Transverse colon (tissue), 4 donors: ENCODE results near the gene HNRNPF.
"Not testable (repeated sequence)": the region's sequence is repeated elsewhere in the genome, so short reads cannot be mapped to it uniquely, and the experiment has no call there.

Source experiments
- CTCF ChIP-seq, 5 experiments: fragments of 200-600 bp in 3 of 5; fragments of 450-650 bp in 2 of 5; sonication (generic) in 3 of 5; IDR thresholded peaks; 1 replicate in 2 of 5; 2 replicates in 3 of 5; pipeline ENCODE4 v1.5.1; 2016 to 2017; ENCODE audit warnings: antibody characterized with exemption in 5 of 5, inconsistent platforms in 3 of 5, mild to moderate bottlenecking in 2 of 5, moderate library complexity in 1 of 5
- POLR2A ChIP-seq: fragments of 450-650 bp; IDR thresholded peaks from one replicate; pipeline ENCODE4 v1.6.1; 2016; ENCODE audit warnings: antibody characterized with exemption, mild to moderate bottlenecking, moderate library complexity
- POLR2AphosphoS5 ChIP-seq, 3 donors: sonication (generic); formaldehyde crosslinking; IDR thresholded peaks; one replicate each; pipeline ENCODE4 v1.6.1; 2016; ENCODE audit warnings: antibody characterized with exemption in 3 of 3

GRCh38 chr10:43454025-43454424, 45.0 kb upstream of the HNRNPF start:
- TF ChIP-seq CTCF (IDR thresholded peaks at IDR 0.05); POLR2A; POLR2AphosphoS5 (IDR thresholded peaks at IDR 0.05): not testable (repeated sequence)
